Astrocyte (in vitro differentiated cells and primary cell): ENCODE results near the gene IRF9.

ENCODE experiments used
- CTCF ChIP-seq: IDR thresholded peaks from 2 replicates; pipeline ENCODE4 v1.5.1; 2011; ENCODE audit warnings: low read depth, mild to moderate bottlenecking, inconsistent platforms, low read length, moderate library complexity; ENCODE audit not compliant: insufficient read depth
- EZH2 ChIP-seq: IDR thresholded peaks from 2 replicates; pipeline ENCODE4 v1.6.1; 2012; ENCODE audit warnings: mild to moderate bottlenecking, low read length, inconsistent platforms; ENCODE audit not compliant: insufficient read depth

GRCh38 chr14:24115422-24116127, 45.5 kb upstream of the IRF9 start:
- TF ChIP-seq CTCF (no peak), EZH2 (no peak)
